MM.1S (cell line): ENCODE measurements around the gene TMEM156.

Experiments
- DNase-seq: peaks from one replicate; pipeline ENCODE4 v3.0.0-alpha.2; 2015
- H2AFZ ChIP-seq: fragments of 300-600 bp; sonication (generic); 2 replicates; pipeline ENCODE4 v1.6.0; 2016; ENCODE audit warnings: antibody characterized with exemption, low read length
- H3F3A ChIP-seq: fragments of 300-600 bp; sonication (generic); 2 replicates; pipeline ENCODE4 v1.6.1; 2016; ENCODE audit warnings: mild to moderate bottlenecking, antibody characterized with exemption, low read length, moderate library complexity, mixed read lengths; ENCODE audit not compliant: insufficient read depth
- H3K27ac ChIP-seq: fragments of 300-600 bp; sonication (generic); 2 replicates; pipeline ENCODE4 v1.5.1; 2016; ENCODE audit warnings: mild to moderate bottlenecking, low read length
- H3K27me3 ChIP-seq: fragments of 300-600 bp; sonication (generic); replicated peaks from 2 replicates; pipeline ENCODE4 v1.6.0; 2016; ENCODE audit warnings: low read length; ENCODE audit not compliant: insufficient read depth
- H3K36me3 ChIP-seq: fragments of 300-600 bp; sonication (generic); replicated peaks from 2 replicates; pipeline ENCODE4 v1.6.1; 2016; ENCODE audit warnings: mild to moderate bottlenecking, low read length, mixed read lengths; ENCODE audit not compliant: insufficient read depth
- H3K4me1 ChIP-seq: fragments of 300-600 bp; sonication (generic); 2 replicates; pipeline ENCODE4 v1.6.1; 2016; ENCODE audit warnings: low read length, mixed read lengths
- H3K4me2 ChIP-seq: fragments of 300-600 bp; sonication (generic); 2 replicates; pipeline ENCODE4 v1.6.0; 2016; ENCODE audit warnings: low read depth, low read length
- H3K4me3 ChIP-seq: fragments of 300-600 bp; sonication (generic); 2 replicates; pipeline ENCODE4 v1.5.1; 2016; ENCODE audit warnings: low read length, mixed read lengths
- H3K79me2 ChIP-seq: fragments of 300-600 bp; sonication (generic); 2 replicates; pipeline ENCODE4 v1.6.1; 2016; ENCODE audit warnings: mixed run types, low read length, mixed read lengths
- H3K9ac ChIP-seq: fragments of 300-600 bp; sonication (generic); 2 replicates; pipeline ENCODE4 v1.6.1; 2016; ENCODE audit warnings: low read length, mixed read lengths
- H3K9me2 ChIP-seq: fragments of 300-600 bp; sonication (generic); replicated peaks from 2 replicates; pipeline ENCODE4 v1.6.1; 2016; ENCODE audit warnings: mild to moderate bottlenecking, low read length, mixed read lengths; ENCODE audit not compliant: insufficient read depth
- H3K9me3 ChIP-seq: fragments of 300-600 bp; sonication (generic); replicated peaks from 2 replicates; pipeline ENCODE4 v1.6.1; 2016; ENCODE audit warnings: mild to moderate bottlenecking, low read length, mixed read lengths; ENCODE audit not compliant: insufficient read depth
- H4K20me1 ChIP-seq: fragments of 300-600 bp; sonication (generic); 2 replicates; pipeline ENCODE4 v1.6.1; 2016; ENCODE audit warnings: mild to moderate bottlenecking, low read length, moderate library complexity, mixed read lengths; ENCODE audit not compliant: insufficient read depth
- CTCF ChIP-seq: fragments of 300-600 bp; sonication (generic); IDR thresholded peaks from 2 replicates; pipeline ENCODE4 v1.5.1; 2016; ENCODE audit warnings: antibody characterized with exemption, low read length, mixed read lengths
- EZH2 ChIP-seq: fragments of 300-600 bp; sonication (generic); optimal IDR thresholded peaks from 2 replicates; pipeline ENCODE3; 2017; ENCODE audit warnings: low read depth, mild to moderate bottlenecking, antibody characterized with exemption, low read length, mixed read lengths
- EZH2phosphoT487 ChIP-seq: fragments of 300-600 bp; sonication (generic); IDR thresholded peaks from 2 replicates; pipeline ENCODE4 v1.6.1; 2018; ENCODE audit warnings: antibody characterized with exemption, low read length

TMEM156 gene

GRCh38 chr4:39023059-39023458, 9.2 kb downstream of the TMEM156 start:
- Histone ChIP-seq H3K79me2 (no peaks in the 10 kb centered on the region), H3K36me3 (no peaks in the 10 kb centered on the region), H3K4me1 (no peaks in the 10 kb centered on the region), H3K4me3 (no peak overlapping the region), H3K4me2 (no peak overlapping the region), H3F3A (no peaks in the 10 kb centered on the region), H3K27me3 (no peaks in the 10 kb centered on the region), H3K27ac (no peak overlapping the region), H3K9ac (no peak overlapping the region), H2AFZ (no peak overlapping the region), H3K9me3 (no peaks in the 10 kb centered on the region), H3K9me2 (no peaks in the 10 kb centered on the region), H4K20me1 (no peaks in the 10 kb centered on the region)
- TF ChIP-seq CTCF (no peak), EZH2 (no peak), EZH2phosphoT487 (no peak)
- no peak for DNase-seq

GRCh38 chr4:39022241-39022640, 10.0 kb downstream of the TMEM156 start:
- H3K27me3 ChIP-seq = no peaks in the 10 kb centered on the region
- no peak overlapping the region for H3K4me2 ChIP-seq
- no peaks in the 10 kb centered on the region for H4K20me1 ChIP-seq
- H3K4me1 ChIP-seq = no peaks in the 10 kb centered on the region
- no peaks in the 10 kb centered on the region for H3K36me3 ChIP-seq
- H2AFZ ChIP-seq = no peak overlapping the region
- TF ChIP-seq EZH2phosphoT487 (no peak), EZH2 (no peak), CTCF (no peak)
- H3K9me3 ChIP-seq = no peaks in the 10 kb centered on the region
- no peak for DNase-seq
- no peaks in the 10 kb centered on the region for H3F3A ChIP-seq
- H3K9me2 ChIP-seq = no peaks in the 10 kb centered on the region
- H3K9ac ChIP-seq = no peak overlapping the region
- H3K27ac ChIP-seq = no peak overlapping the region
- H3K79me2 ChIP-seq = no peaks in the 10 kb centered on the region
- H3K4me3 ChIP-seq = no peak overlapping the region

GRCh38 chr4:39021631-39022030, 10.6 kb downstream of the TMEM156 start:
- Histone ChIP-seq H3K9ac (no peak overlapping the region), H3K4me1 (no peaks in the 10 kb centered on the region), H3K27ac (no peak overlapping the region), H3K36me3 (no peaks in the 10 kb centered on the region), H2AFZ (no peak overlapping the region), H3K9me3 (no peaks in the 10 kb centered on the region), H3K79me2 (no peaks in the 10 kb centered on the region), H3K4me3 (no peak overlapping the region), H3K4me2 (no peak overlapping the region), H3K27me3 (no peaks in the 10 kb centered on the region), H3K9me2 (no peaks in the 10 kb centered on the region), H4K20me1 (no peaks in the 10 kb centered on the region), H3F3A (no peaks in the 10 kb centered on the region)
- TF ChIP-seq CTCF = no peak
- DNase-seq = no peak

GRCh38 chr4:39020130-39020529, 12.1 kb downstream of the TMEM156 start:
- Histone ChIP-seq H3K79me2 (no peaks in the 10 kb centered on the region), H4K20me1 (no peaks in the 10 kb centered on the region), H3K4me1 (no peaks in the 10 kb centered on the region), H3K9ac (no peak overlapping the region), H2AFZ (no peak overlapping the region), H3K9me2 (no peaks in the 10 kb centered on the region), H3K36me3 (no peaks in the 10 kb centered on the region), H3K4me2 (no peak overlapping the region), H3K27ac (no peak overlapping the region), H3K27me3 (no peaks in the 10 kb centered on the region), H3F3A (no peaks in the 10 kb centered on the region), H3K9me3 (no peaks in the 10 kb centered on the region), H3K4me3 (no peak overlapping the region)
- no peak for TF ChIP-seq EZH2phosphoT487
- no peak for TF ChIP-seq CTCF
- TF ChIP-seq EZH2 = no peak
- DNase-seq = no peak
